Keratinocyte (primary cell): ENCODE results near the gene COG4. TPM values are rescaled to one million over a fixed set of nuclear protein-coding genes. Genes with fewer than 3 reads are reported as not detected.

Experiments used
- DNase-seq: peaks from one replicate; pipeline ENCODE4 v3.0.0-alpha.2; 2011; ENCODE audit warnings: low read depth, missing footprints, low spot score
- FAIRE-seq: peaks from 2 replicates; lab custom pipeline; 2011; peaks lifted over from hg19 to GRCh38; lab: Jason Lieb, UNC
- H2AFZ ChIP-seq: 2 replicates; pipeline ENCODE4 v1.6.0; 2012; ENCODE audit warnings: low read length, control low read depth, inconsistent platforms; ENCODE audit not compliant: control insufficient read depth
- H3K27ac ChIP-seq: 2 replicates; pipeline ENCODE4 v1.5.1; 2011; ENCODE audit warnings: low read length; ENCODE audit not compliant: control insufficient read depth, insufficient read depth
- H3K27me3 ChIP-seq: 3 replicates; pipeline ENCODE4 v1.6.0; 2011; ENCODE audit warnings: low read length; ENCODE audit not compliant: control insufficient read depth, insufficient read depth; ENCODE audit errors: extremely low read depth
- H3K36me3 ChIP-seq, 2 experiments: 2 replicates in 1 of 2; 3 replicates in 1 of 2; pipeline ENCODE4 v1.5.1; 2011; ENCODE audit warnings: low read length in 2 of 2, mild to moderate bottlenecking in 1 of 2; ENCODE audit not compliant: control insufficient read depth in 2 of 2, insufficient read depth in 2 of 2; ENCODE audit errors: extremely low read depth in 1 of 2
- H3K4me1 ChIP-seq: 3 replicates; pipeline ENCODE4 v1.5.1; 2011; ENCODE audit warnings: low read length; ENCODE audit not compliant: control insufficient read depth, insufficient read depth; ENCODE audit errors: extremely low read depth
- H3K4me2 ChIP-seq: 3 replicates; pipeline ENCODE4 v1.6.0; 2011; ENCODE audit warnings: low read depth, low read length; ENCODE audit not compliant: control insufficient read depth, insufficient read depth; ENCODE audit errors: extremely low read depth
- H3K4me3 ChIP-seq, 3 experiments: fragments of 200-600 bp in 1 of 3; sonication (generic) in 1 of 3; 2 replicates in 2 of 3; 3 replicates in 1 of 3; pipeline ENCODE4 v1.5.1; 2011 to 2016; ENCODE audit warnings: low read length in 3 of 3, mild to moderate bottlenecking in 3 of 3, control low read depth in 2 of 3, inconsistent platforms in 1 of 3, low read depth in 1 of 3, mixed read lengths in 1 of 3, mixed run types in 1 of 3, moderate library complexity in 1 of 3; ENCODE audit not compliant: control insufficient read depth in 2 of 3, insufficient read depth in 2 of 3; ENCODE audit errors: extremely low read depth in 1 of 3
- H3K79me2 ChIP-seq: 2 replicates; pipeline ENCODE4 v1.6.0; 2012; ENCODE audit warnings: low read length; ENCODE audit not compliant: control insufficient read depth, insufficient read depth
- H3K9ac ChIP-seq: 3 replicates; pipeline ENCODE4 v1.6.0; 2011; ENCODE audit warnings: low read length; ENCODE audit not compliant: control insufficient read depth, insufficient read depth; ENCODE audit errors: extremely low read depth
- H3K9me1 ChIP-seq: 3 replicates; pipeline ENCODE4 v1.6.0; 2011; ENCODE audit warnings: low read length; ENCODE audit not compliant: control insufficient read depth, insufficient read depth; ENCODE audit errors: extremely low read depth
- H3K9me3 ChIP-seq: 2 replicates; pipeline ENCODE4 v1.5.1; 2012; ENCODE audit warnings: low read depth, low read length; ENCODE audit not compliant: control insufficient read depth
- H4K20me1 ChIP-seq: 3 replicates; pipeline ENCODE4 v1.6.0; 2011; ENCODE audit warnings: low read length; ENCODE audit not compliant: control insufficient read depth, insufficient read depth; ENCODE audit errors: extremely low read depth
- CTCF ChIP-seq, 3 experiments: IDR thresholded peaks in 1 of 3; conservative IDR thresholded peaks in 1 of 3; optimal IDR thresholded peaks in 1 of 3; 2 replicates in 2 of 3; 3 replicates in 1 of 3; pipeline versions ENCODE3 to v1.5.1; 2011; ENCODE audit warnings: low read length in 3 of 3, mild to moderate bottlenecking in 3 of 3, moderate library complexity in 2 of 3, control low read depth in 1 of 3, inconsistent platforms in 1 of 3; ENCODE audit not compliant: insufficient read depth in 2 of 3; ENCODE audit errors: extremely low read depth in 1 of 3
- EZH2 ChIP-seq: IDR thresholded peaks from one replicate; pipeline ENCODE4 v1.6.1; 2012; ENCODE audit warnings: inconsistent platforms, mild to moderate bottlenecking, low read length, moderate library complexity
- dilution Hi-C: fragments of 300-500 bp; cut with MboI; formaldehyde crosslinking; loops from one replicate; pipeline ENCODE4 v1.7.0; 2020; ENCODE audit warnings: low sequenced_read_pairs; ENCODE audit not compliant: extremely low pct_ligation_motif_present
- polyA plus RNA-seq, 5 experiments: library from polyadenylated mRNA; depleted of rRNA in 3 of 5; stranded (reverse) in 3 of 5; stranded (forward) in 1 of 5; unstranded in 1 of 5; fragments of >200 nt; gene quantifications; 1 replicate in 1 of 5; 2 replicates in 3 of 5; 3 replicates in 1 of 5; pipeline versions ENCODE4 v1.2.1 to v1.2.3, GENCODE V29; 2011 to 2012; ENCODE audit warnings: missing spikeins in 2 of 5, low read depth in 1 of 5, low replicate concordance in 1 of 5

COG4 gene
- polyA plus RNA-seq, 1 donor (not counting 4 experiments of a cell fraction or from before 2014, with no cell fraction given): 38.9 TPM

- Histone ChIP-seq H3K4me3 (no peak overlapping the region), H3K79me2 (peaks cover 25% of the 10 kb centered on the region), H3K4me1 (peaks cover 4% of the 10 kb centered on the region), H3K36me3 (peaks cover 40 to 63% of the 10 kb centered on the region in 2 experiments), H3K9me3 (no peaks in the 10 kb centered on the region), H3K27me3 (no peaks in the 10 kb centered on the region), H3K27ac (no peak overlapping the region), H3K9me1 (no peaks in the 10 kb centered on the region), H4K20me1 (peaks cover 2% of the 10 kb centered on the region), H3K9ac (no peak overlapping the region), H2AFZ (no peak overlapping the region), H3K4me2 (no peak overlapping the region)
- DNase-seq (no peak), FAIRE-seq (no peak)
- dilution Hi-C loops: no loop called here
- TF ChIP-seq CTCF (optimal IDR thresholded peaks at IDR 0.05 in 1 of 3, IDR thresholded peaks at IDR 0.05 in 1 of 3, conservative IDR thresholded peaks at IDR 0.05 in 1 of 3; ENCODE audit: extremely low read depth in 1 of 3, insufficient read depth in 2 of 3, low read length in 3 of 3) (no peak), EZH2 (no peak)
These were observed 32.7 kb upstream of the COG4 start for GRCh38 chr16:70556063-70556462.

GRCh38 chr16:70553645-70554044, 30.3 kb upstream of the COG4 start:
- dilution Hi-C loops: no loop called here
- H3K9me1 ChIP-seq: no peaks in the 10 kb centered on the region
- H3K27me3 ChIP-seq: no peaks in the 10 kb centered on the region
- FAIRE-seq (no peak), DNase-seq (no peak)
- TF ChIP-seq EZH2: no peak
- no peak for TF ChIP-seq CTCF (optimal IDR thresholded peaks at IDR 0.05 in 1 of 3, IDR thresholded peaks at IDR 0.05 in 1 of 3, conservative IDR thresholded peaks at IDR 0.05 in 1 of 3; ENCODE audit: extremely low read depth in 1 of 3, insufficient read depth in 2 of 3, low read length in 3 of 3)
- H3K9me3 ChIP-seq: no peaks in the 10 kb centered on the region
- H3K4me3 ChIP-seq: no peak overlapping the region
- no peak overlapping the region for H3K9ac ChIP-seq
- no peak overlapping the region for H3K4me2 ChIP-seq
- peaks cover 4% of the 10 kb centered on the region for H4K20me1 ChIP-seq
- peaks cover 43% of the 10 kb centered on the region for H3K79me2 ChIP-seq
- H3K36me3 ChIP-seq: peaks cover 46 to 60% of the 10 kb centered on the region in 2 experiments
- peak overlapping the region; percentile 38 for H3K27ac ChIP-seq
- no peak overlapping the region for H2AFZ ChIP-seq
- H3K4me1 ChIP-seq: peaks cover 4% of the 10 kb centered on the region
